GM12878 (cell line): ENCODE results near the gene DHPS. TPM values are rescaled to one million over a fixed set of nuclear protein-coding genes. Genes with fewer than 3 reads are reported as not detected.

Experiments
- EED ChIP-seq: sonication (generic); IDR thresholded peaks from 2 replicates; pipeline ENCODE4 v1.6.1; 2016; ENCODE audit warnings: antibody characterized with exemption, low read depth
- ELK1 ChIP-seq: IDR thresholded peaks from 2 replicates; pipeline ENCODE4 v1.6.1; 2012; ENCODE audit warnings: low read depth, low read length, improper control_type of control experiment
- ETV6 ChIP-seq, 2 experiments: fragments of 450-650 bp in 1 of 2; IDR thresholded peaks in 1 of 2; conservative IDR thresholded peaks in 1 of 2; 2 replicates each; pipeline ENCODE4 v1.6.1; 2014; ENCODE audit warnings: antibody characterized with exemption in 1 of 2, borderline replicate concordance in 1 of 2, low read depth in 1 of 2, mild to moderate bottlenecking in 1 of 2, moderate library complexity in 1 of 2
- MLLT1 ChIP-seq: fragments of 450-650 bp; IDR thresholded peaks from 2 replicates; pipeline ENCODE4 v1.6.1; 2016; ENCODE audit warnings: mild to moderate bottlenecking
- SREBF2 ChIP-seq: IDR thresholded peaks from 2 replicates; pipeline ENCODE4 v1.6.1; 2012; ENCODE audit warnings: mild to moderate bottlenecking, low read length
- ZBTB4 ChIP-seq: fragments of 450-650 bp; formaldehyde crosslinking; IDR thresholded peaks from 2 replicates; pipeline ENCODE4 v1.4.0; 2022; ENCODE audit warnings: mild to moderate bottlenecking, moderate library complexity
- ZNF217 ChIP-seq: fragments of 450-650 bp; IDR thresholded peaks from 2 replicates; pipeline ENCODE4 v1.6.1; 2017; ENCODE audit warnings: antibody characterized with exemption, mild to moderate bottlenecking
- polyA plus RNA-seq, 11 experiments: library from polyadenylated mRNA; depleted of rRNA in 4 of 11; unstranded in 6 of 11; stranded (reverse) in 5 of 11; fragments of >200 nt; fragmentation: Nextera tagmentation in 4 of 11; fragmentation: Illumina TruSeq in 1 of 11; extraction: Ambion mirVana in 4 of 11; extraction: Trizol in 1 of 11; gene quantifications; 1 replicate in 1 of 11; 2 replicates in 10 of 11; pipeline versions ENCODE4 v1.2.1 to v1.2.3, GENCODE V29; 2011 to 2016; ENCODE audit warnings: inconsistent platforms in 2 of 11, missing spikeins in 2 of 11, low read depth in 1 of 11
- total RNA-seq, 4 experiments: library from RNA; depleted of rRNA in 3 of 4; stranded (reverse); fragments of >200 nt in 3 of 4; fragmentation: Illumina TruSeq in 1 of 4; extraction: Trizol in 1 of 4; gene quantifications; 2 replicates each; pipeline versions ENCODE4 v1.2.1 to v1.2.3, GENCODE V29; 2013 to 2021

DHPS gene
- total and polyA plus RNA-seq, 10 of the 15 experiments (the other 5 are each of a cell fraction or from before 2014, with no cell fraction given), result 36.4 to 104 (median 83.4) TPM

GRCh38 chr19:12669270-12670158 lies 12.2 kb downstream of the DHPS start (continued):
- TF ChIP-seq SREBF2 (peak; percentile 65), EED (no peak), ETV6 (conservative IDR thresholded peaks at IDR 0.05 in 1 of 2, IDR thresholded peaks at IDR 0.05 in 1 of 2; ENCODE audit: borderline replicate concordance in 1 of 2, low read depth in 1 of 2) (no peak; a peak in 1 of 4 replicates), ZNF217 (0 out of 2 replicates have a peak, but pooled peaks have one; percentile 27), ZBTB4 (CRISPR knock-in tag) (no peak), ELK1 (peak; percentile 71; the same call in 1 of the 2 replicates), MLLT1 (peak; percentile 82)
